ENCODE results near the gene GOLGA3. TPM values are rescaled to one million over a fixed set of nuclear protein-coding genes. Genes with fewer than 3 reads are reported as not detected.

GOLGA3 gene
- total RNA-seq, 1 experiment from 2014 or later = 62.2 TPM

DNA sequence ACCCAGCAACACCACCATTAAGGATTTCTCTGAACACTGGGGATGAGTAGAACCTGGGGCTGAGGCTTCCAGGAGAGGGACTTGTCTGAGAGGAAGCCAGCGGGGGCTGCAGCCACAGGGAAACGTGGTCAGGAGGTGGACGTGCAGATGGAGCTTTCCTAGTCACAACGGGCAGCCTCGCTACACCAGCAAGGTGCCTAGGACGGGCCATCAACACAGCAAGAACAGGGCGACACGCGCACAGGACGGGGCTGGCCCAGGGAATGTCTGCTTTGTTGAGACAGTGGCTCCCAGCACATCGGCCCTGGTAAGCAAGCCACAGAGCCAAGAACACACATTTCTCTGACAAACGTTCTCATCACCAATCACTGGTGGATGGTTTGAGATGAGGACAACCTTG, 92.3 kb downstream of the GOLGA3 start:
- Histone ChIP-seq H3K4me3 (ENCODE audit: low read depth, low read length) (no peak overlapping the region), H3K36me3 (ENCODE audit: control insufficient read depth, insufficient read depth, low read length) (peaks cover 6% of the 10 kb centered on the region), H3K9me3 (no peaks in the 10 kb centered on the region; the same call in 1 of the 2 replicates), H3K27me3 (replicated peaks; ENCODE audit: control insufficient read depth, insufficient read depth, low read length) (no peaks in the 10 kb centered on the region), H3K4me1 (no peaks in the 10 kb centered on the region)
- ChIA-PET CTCF (no interaction called here), POLR2A (no interaction called here)
- no peak overlapping the region for H3K4me3 Mint-ChIP-seq (ENCODE audit: unreplicated experiment)
- H3K9me3 Mint-ChIP-seq (ENCODE audit: unreplicated experiment) = peaks cover 8% of the 10 kb centered on the region
- BruUV-seq (replicated peaks) = no TSS peak
- TF ChIP-seq, protein P1, sequence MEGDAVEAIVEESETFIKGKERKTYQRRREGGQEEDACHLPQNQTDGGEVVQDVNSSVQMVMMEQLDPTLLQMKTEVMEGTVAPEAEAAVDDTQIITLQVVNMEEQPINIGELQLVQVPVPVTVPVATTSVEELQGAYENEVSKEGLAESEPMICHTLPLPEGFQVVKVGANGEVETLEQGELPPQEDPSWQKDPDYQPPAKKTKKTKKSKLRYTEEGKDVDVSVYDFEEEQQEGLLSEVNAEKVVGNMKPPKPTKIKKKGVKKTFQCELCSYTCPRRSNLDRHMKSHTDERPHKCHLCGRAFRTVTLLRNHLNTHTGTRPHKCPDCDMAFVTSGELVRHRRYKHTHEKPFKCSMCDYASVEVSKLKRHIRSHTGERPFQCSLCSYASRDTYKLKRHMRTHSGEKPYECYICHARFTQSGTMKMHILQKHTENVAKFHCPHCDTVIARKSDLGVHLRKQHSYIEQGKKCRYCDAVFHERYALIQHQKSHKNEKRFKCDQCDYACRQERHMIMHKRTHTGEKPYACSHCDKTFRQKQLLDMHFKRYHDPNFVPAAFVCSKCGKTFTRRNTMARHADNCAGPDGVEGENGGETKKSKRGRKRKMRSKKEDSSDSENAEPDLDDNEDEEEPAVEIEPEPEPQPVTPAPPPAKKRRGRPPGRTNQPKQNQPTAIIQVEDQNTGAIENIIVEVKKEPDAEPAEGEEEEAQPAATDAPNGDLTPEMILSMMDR (IDR thresholded peaks at IDR 0.05; ENCODE audit: insufficient read depth in 1 of 2, low read depth in 1 of 2, low read length in 1 of 2, severe bottlenecking in 1 of 2, unreplicated experiment in 1 of 2) = no peak
- intact Hi-C loops (cut with micrococcal nuclease; ENCODE audit: unreplicated experiment) = no loop called here
- H3K36me3 Mint-ChIP-seq (ENCODE audit: insufficient read depth, unreplicated experiment) = peaks cover 95% of the 10 kb centered on the region
- no peak for DNase-seq
- no peak overlapping the region for H3K27ac Mint-ChIP-seq (ENCODE audit: unreplicated experiment)
- H3K27me3 Mint-ChIP-seq (ENCODE audit: insufficient read depth, unreplicated experiment) = no peaks in the 10 kb centered on the region
- no peaks in the 10 kb centered on the region for H3K4me1 Mint-ChIP-seq (ENCODE audit: low read depth, unreplicated experiment)

DNA sequence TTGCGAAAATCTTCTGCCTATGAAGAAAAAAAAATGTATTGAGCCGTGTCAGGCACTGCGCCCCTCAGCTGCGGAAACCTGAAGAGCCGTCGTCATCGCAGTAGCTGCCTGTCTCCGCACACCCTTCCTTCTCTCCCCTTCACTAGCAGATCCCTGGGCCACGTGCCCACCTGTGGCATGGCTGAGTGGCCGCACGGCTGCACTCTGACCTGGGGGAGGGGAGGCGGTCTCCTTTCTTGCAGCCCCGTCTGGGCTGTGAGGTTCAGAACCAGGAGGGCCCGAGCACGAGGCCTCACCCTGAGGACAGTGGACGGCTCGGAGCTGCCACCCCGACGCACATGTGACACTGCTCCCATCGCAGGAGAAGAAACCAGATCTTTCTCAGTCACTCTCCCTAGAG, 93.2 kb downstream of the GOLGA3 start:
- peaks cover 94% of the 10 kb centered on the region for H3K36me3 Mint-ChIP-seq (ENCODE audit: insufficient read depth, unreplicated experiment)
- no TSS peak for BruUV-seq (replicated peaks)
- H3K27ac Mint-ChIP-seq (ENCODE audit: unreplicated experiment) = no peak overlapping the region

DNA sequence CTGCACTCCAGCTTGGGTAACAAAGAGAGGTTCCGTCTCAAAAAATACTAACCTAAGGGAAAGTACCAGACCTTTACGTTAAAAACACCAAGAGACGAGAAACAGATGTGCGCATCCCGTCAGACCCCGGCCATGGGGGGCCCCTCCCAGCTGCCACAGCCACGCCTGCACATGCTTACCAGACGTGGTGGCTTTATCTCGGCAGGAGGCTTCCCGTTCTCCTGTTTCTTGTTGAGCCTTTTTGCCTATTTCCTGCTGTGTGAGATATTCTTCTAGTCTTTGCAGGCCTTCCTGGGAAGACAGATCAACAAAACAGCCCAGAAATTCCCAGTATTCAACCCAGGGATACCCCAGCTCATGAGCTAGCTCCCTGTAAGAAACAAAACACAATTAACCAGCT, 94.5 kb downstream of the GOLGA3 start:
- H3K4me3 Mint-ChIP-seq (ENCODE audit: unreplicated experiment) = no peak overlapping the region
- peaks cover 5% of the 10 kb centered on the region for H3K9me3 ChIP-seq
- CTCF ChIA-PET = no interaction called here
- no TSS peak for BruUV-seq (replicated peaks)
- H3K27me3 ChIP-seq (replicated peaks; ENCODE audit: control insufficient read depth, insufficient read depth, low read length) = no peaks in the 10 kb centered on the region
- DNase-seq = no peak
- peaks cover 10% of the 10 kb centered on the region for H3K9me3 Mint-ChIP-seq (ENCODE audit: unreplicated experiment)
- peaks cover 93% of the 10 kb centered on the region for H3K36me3 Mint-ChIP-seq (ENCODE audit: insufficient read depth, unreplicated experiment)
- TF ChIP-seq, protein P1 (IDR thresholded peaks at IDR 0.05; ENCODE audit: insufficient read depth in 1 of 2, low read depth in 1 of 2, low read length in 1 of 2, severe bottlenecking in 1 of 2, unreplicated experiment in 1 of 2) = no peak
- peaks cover 3% of the 10 kb centered on the region for H3K36me3 ChIP-seq (ENCODE audit: control insufficient read depth, insufficient read depth, low read length)
- POLR2A ChIA-PET = no interaction called here
- H3K4me1 Mint-ChIP-seq (ENCODE audit: low read depth, unreplicated experiment) = no peaks in the 10 kb centered on the region
- no peaks in the 10 kb centered on the region for H3K4me1 ChIP-seq
- intact Hi-C loops (cut with micrococcal nuclease; ENCODE audit: unreplicated experiment) = no loop called here
- H3K4me3 ChIP-seq (ENCODE audit: low read depth, low read length) = no peak overlapping the region
- H3K27me3 Mint-ChIP-seq (ENCODE audit: insufficient read depth, unreplicated experiment) = no peaks in the 10 kb centered on the region
- H3K27ac Mint-ChIP-seq (ENCODE audit: unreplicated experiment) = no peak overlapping the region

More for the DNA sequence above, 93.2 kb downstream of the GOLGA3 start:
- Histone ChIP-seq H3K36me3 (ENCODE audit: control insufficient read depth, insufficient read depth, low read length) (peaks cover 6% of the 10 kb centered on the region), H3K4me1 (no peaks in the 10 kb centered on the region), H3K27me3 (replicated peaks; ENCODE audit: control insufficient read depth, insufficient read depth, low read length) (no peaks in the 10 kb centered on the region), H3K9me3 (no peaks in the 10 kb centered on the region; the same call in none of the 2 replicates), H3K4me3 (ENCODE audit: low read depth, low read length) (no peak overlapping the region)
- Mint-ChIP-seq H3K4me1 (ENCODE audit: low read depth, unreplicated experiment) (no peaks in the 10 kb centered on the region), H3K4me3 (ENCODE audit: unreplicated experiment) (no peak overlapping the region), H3K27me3 (ENCODE audit: insufficient read depth, unreplicated experiment) (no peaks in the 10 kb centered on the region), H3K9me3 (ENCODE audit: unreplicated experiment) (peaks cover 10% of the 10 kb centered on the region)
- CTCF ChIA-PET = no interaction called here
- POLR2A ChIA-PET = no interaction called here
- TF ChIP-seq, protein P1 (IDR thresholded peaks at IDR 0.05; ENCODE audit: insufficient read depth in 1 of 2, low read depth in 1 of 2, low read length in 1 of 2, severe bottlenecking in 1 of 2, unreplicated experiment in 1 of 2) = no peak
- DNase-seq = no peak
- intact Hi-C loops (cut with micrococcal nuclease; ENCODE audit: unreplicated experiment) = no loop called here
